T-helper 17 cell (primary cell): ENCODE measurements around the gene DNAJA3. TPM values are rescaled to one million over a fixed set of nuclear protein-coding genes. Genes with fewer than 3 reads are reported as not detected.

Source experiments
- ATAC-seq: fragments of 150-1000 bp; cut with Tn5 transposase; 2 replicates; pipeline ENCODE4 v1.10.0; 2021; ENCODE audit warnings: mild to moderate bottlenecking, moderate library complexity
- DNase-seq, 3 donors: peaks; one replicate each; pipeline versions ENCODE4 v3.0.0 to v3.0.0-alpha.2; 2020 to 2021
- H3K9me3 ChIP-seq: one replicate; pipeline ENCODE4 v1.7.0; 2013; ENCODE audit warnings: low read length, mild to moderate bottlenecking; ENCODE audit not compliant: control insufficient read depth, poor library complexity, severe bottlenecking
- H3K27ac Mint-ChIP-seq: one replicate; pipeline ENCODE4 v1.8.0; 2022; ENCODE audit warnings: mild to moderate bottlenecking, moderate library complexity, mixed read lengths
- H3K27me3 Mint-ChIP-seq: one replicate; pipeline ENCODE4 v1.8.0; 2022; ENCODE audit warnings: mixed read lengths
- H3K36me3 Mint-ChIP-seq: one replicate; pipeline ENCODE4 v1.8.0; 2022; ENCODE audit warnings: low read depth, mixed read lengths
- H3K4me1 Mint-ChIP-seq: one replicate; pipeline ENCODE4 v1.8.0; 2022; ENCODE audit warnings: mild to moderate bottlenecking, mixed read lengths
- H3K4me3 Mint-ChIP-seq: one replicate; pipeline ENCODE4 v1.8.0; 2022; ENCODE audit warnings: mild to moderate bottlenecking, moderate library complexity, mixed read lengths
- total RNA-seq, 4 donors: library from RNA in 2 of 4; stranded (reverse) in 2 of 4; gene quantifications; one replicate each; pipeline ENCODE4 v1.2.3 and lab custom pipeline; 2022 to 2026

DNAJA3 gene
- total RNA-seq, 2 donors from 2014 or later, result 27.9 to 29.7 TPM

GRCh38 chr16:4494746-4495490 lies 69.2 kb downstream of the DNAJA3 start:
- ATAC-seq, result no peak
- H3K27me3 Mint-ChIP-seq, result no peaks in the 10 kb centered on the region
- H3K36me3 Mint-ChIP-seq, result no peaks in the 10 kb centered on the region
- peaks cover 49% of the 10 kb centered on the region for H3K4me1 Mint-ChIP-seq
- H3K4me3 Mint-ChIP-seq, result no peak overlapping the region
- no peak for DNase-seq
- no peaks in the 10 kb centered on the region for H3K9me3 ChIP-seq
- peak overlapping the region; percentile 45 for H3K27ac Mint-ChIP-seq

- Mint-ChIP-seq H3K36me3 (no peaks in the 10 kb centered on the region), H3K4me1 (peaks cover 55% of the 10 kb centered on the region), H3K4me3 (no peak overlapping the region), H3K27me3 (no peaks in the 10 kb centered on the region), H3K27ac (peak overlapping the region; percentile 79)
- H3K9me3 ChIP-seq, result no peaks in the 10 kb centered on the region
- DNase-seq (no peak), ATAC-seq (no peak)
Observed at GRCh38 chr16:4495766-4496165, 70.1 kb downstream of the DNAJA3 start.

- Mint-ChIP-seq H3K4me1 (peaks cover 56% of the 10 kb centered on the region), H3K4me3 (no peak overlapping the region), H3K27ac (peak overlapping the region; percentile 79), H3K36me3 (no peaks in the 10 kb centered on the region), H3K27me3 (no peaks in the 10 kb centered on the region)
- DNase-seq, result no peak
- ATAC-seq, result no peak
- no peaks in the 10 kb centered on the region for H3K9me3 ChIP-seq
Observed at GRCh38 chr16:4496305-4496704, 70.6 kb downstream of the DNAJA3 start.

- ATAC-seq, result no peak
- DNase-seq, result no peak
- no peaks in the 10 kb centered on the region for H3K36me3 Mint-ChIP-seq
- H3K9me3 ChIP-seq, result no peaks in the 10 kb centered on the region
- H3K4me3 Mint-ChIP-seq, result peak overlapping the region; percentile 19
- H3K27me3 Mint-ChIP-seq, result no peaks in the 10 kb centered on the region
- peak overlapping the region; percentile 97 for H3K27ac Mint-ChIP-seq
- peaks cover 70% of the 10 kb centered on the region for H3K4me1 Mint-ChIP-seq
Observed at GRCh38 chr16:4498546-4499195, 73.0 kb downstream of the DNAJA3 start.

GRCh38 chr16:4499196-4499555 lies 73.5 kb downstream of the DNAJA3 start:
- H3K27me3 Mint-ChIP-seq, result no peaks in the 10 kb centered on the region
- no peak for DNase-seq
- H3K4me3 Mint-ChIP-seq, result peak overlapping the region; percentile 19
- no peaks in the 10 kb centered on the region for H3K36me3 Mint-ChIP-seq
- no peaks in the 10 kb centered on the region for H3K9me3 ChIP-seq
- H3K27ac Mint-ChIP-seq, result peak overlapping the region; percentile 97
- no peak for ATAC-seq
- H3K4me1 Mint-ChIP-seq, result peaks cover 73% of the 10 kb centered on the region

GRCh38 chr16:4500272-4500671 lies 74.6 kb downstream of the DNAJA3 start:
- DNase-seq, result no peak
- Mint-ChIP-seq H3K4me1 (peaks cover 70% of the 10 kb centered on the region), H3K27ac (peak overlapping the region; percentile 97), H3K36me3 (no peaks in the 10 kb centered on the region), H3K27me3 (no peaks in the 10 kb centered on the region), H3K4me3 (no peak overlapping the region)
- ATAC-seq, result no peak
- H3K9me3 ChIP-seq, result no peaks in the 10 kb centered on the region

- H3K9me3 ChIP-seq, result no peaks in the 10 kb centered on the region
- no peak for DNase-seq
- no peaks in the 10 kb centered on the region for H3K27me3 Mint-ChIP-seq
- no peak for ATAC-seq
- H3K4me1 Mint-ChIP-seq, result peaks cover 75% of the 10 kb centered on the region
- H3K4me3 Mint-ChIP-seq, result no peak overlapping the region
- no peaks in the 10 kb centered on the region for H3K36me3 Mint-ChIP-seq
- peak overlapping the region; percentile 97 for H3K27ac Mint-ChIP-seq
Observed at GRCh38 chr16:4501071-4501478, 75.4 kb downstream of the DNAJA3 start.

- Mint-ChIP-seq H3K36me3 (peaks cover 2% of the 10 kb centered on the region), H3K4me3 (peak overlapping the region; percentile 77), H3K27ac (peak overlapping the region; percentile 97), H3K4me1 (peaks cover 57% of the 10 kb centered on the region), H3K27me3 (no peaks in the 10 kb centered on the region)
- no peaks in the 10 kb centered on the region for H3K9me3 ChIP-seq
- ATAC-seq (peak; percentile 91), DNase-seq (peak; percentile 34 to 62 (median 54))
Observed at GRCh38 chr16:4505356-4506147, 79.9 kb downstream of the DNAJA3 start.

Other genes starting within 250 kb of the DNAJA3 start
- not detected for gene SRL, start 183.8 kb upstream of the DNAJA3 start, total RNA-seq
- gene TFAP4, start 152.8 kb upstream of the DNAJA3 start, total RNA-seq, result 10 to 100 TPM in 1 of 2 donors, 1 to 10 TPM in 1; 9.8 to 14.1 TPM
- under 1 TPM; 0.10 to 0.29 TPM for gene GLIS2, start 109.8 kb upstream of the DNAJA3 start, total RNA-seq
- 10 to 100 TPM; 32.3 to 41.4 TPM for gene PAM16, start 74.5 kb upstream of the DNAJA3 start, total RNA-seq
- under 1 TPM; 0.55 to 0.57 TPM for gene VASN, start 54.0 kb upstream of the DNAJA3 start, total RNA-seq
- 100 to 1,000 TPM; 733 to 757 TPM for gene CORO7, start 9.3 kb upstream of the DNAJA3 start, total RNA-seq
- gene NMRAL1, start 48.8 kb downstream of the DNAJA3 start, total RNA-seq, result 10 to 100 TPM; 40.5 to 45.4 TPM
- gene HMOX2, start 50.5 kb downstream of the DNAJA3 start, total RNA-seq, result 10 to 100 TPM; 31.9 to 58.8 TPM
- gene CDIP1, start 112.9 kb downstream of the DNAJA3 start, total RNA-seq, result 10 to 100 TPM; 20.2 to 29.5 TPM
- under 1 TPM; 0.08 to 0.20 TPM for gene C16orf96, start 130.5 kb downstream of the DNAJA3 start, total RNA-seq
- 10 to 100 TPM; 25.8 to 26.6 TPM for gene UBALD1, start 189.0 kb downstream of the DNAJA3 start, total RNA-seq
- 10 to 100 TPM; 69.3 to 74.7 TPM for gene MGRN1, start 199.0 kb downstream of the DNAJA3 start, total RNA-seq